HG03064 (cell line): ENCODE results near the gene IL17REL.

Experiments used
- ATAC-seq: cut with Tn5 transposase; IDR thresholded peaks from one replicate; pipeline ENCODE4 v1.9.1; 2021; ENCODE audit warnings: low read depth; ENCODE audit not compliant: unreplicated experiment

Gene IL17REL

DNA sequence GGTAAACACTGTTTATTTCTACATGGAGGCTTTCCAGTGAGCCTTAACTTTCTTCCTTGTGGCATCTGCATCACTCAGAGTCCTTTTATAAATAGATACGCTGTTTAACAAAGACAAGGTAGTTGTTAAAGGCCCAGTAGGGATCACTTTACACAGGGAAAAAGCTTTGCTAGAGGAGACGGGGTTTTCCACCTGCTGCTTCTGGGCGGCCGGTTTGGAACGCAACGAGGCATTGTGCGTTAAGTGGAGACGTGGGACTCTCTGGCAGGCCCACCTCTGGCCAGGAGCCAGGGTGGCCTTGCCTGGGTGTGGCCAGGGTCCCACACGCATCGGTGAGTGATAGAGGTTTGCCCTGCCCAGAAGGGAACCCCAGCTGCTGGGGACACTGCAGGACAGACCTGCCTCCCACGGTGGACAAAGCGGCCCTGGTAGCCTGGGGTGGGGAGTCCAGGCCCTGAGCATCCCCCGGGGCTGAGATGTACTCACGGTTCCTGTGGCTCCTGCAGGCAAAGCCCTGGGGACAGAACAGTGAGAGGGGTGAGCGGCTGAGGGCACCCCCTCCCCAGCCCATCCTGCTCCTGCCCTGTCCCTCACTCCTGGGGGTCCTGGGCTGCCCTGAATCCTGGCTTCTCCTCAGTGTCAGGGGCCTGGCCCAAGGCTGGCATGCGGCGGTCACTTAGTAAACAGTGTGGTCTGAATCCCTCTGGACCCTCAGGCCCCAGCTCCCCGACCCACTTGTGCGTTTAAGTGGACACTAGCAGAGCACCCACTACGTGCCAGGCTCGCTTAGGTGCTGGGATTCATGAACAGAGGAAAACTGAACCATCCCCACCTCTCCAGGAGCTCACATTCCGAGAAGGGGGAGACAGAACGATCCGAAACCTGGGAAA is 4.2 kb downstream of the IL17REL start:
- no peak for ATAC-seq

DNA sequence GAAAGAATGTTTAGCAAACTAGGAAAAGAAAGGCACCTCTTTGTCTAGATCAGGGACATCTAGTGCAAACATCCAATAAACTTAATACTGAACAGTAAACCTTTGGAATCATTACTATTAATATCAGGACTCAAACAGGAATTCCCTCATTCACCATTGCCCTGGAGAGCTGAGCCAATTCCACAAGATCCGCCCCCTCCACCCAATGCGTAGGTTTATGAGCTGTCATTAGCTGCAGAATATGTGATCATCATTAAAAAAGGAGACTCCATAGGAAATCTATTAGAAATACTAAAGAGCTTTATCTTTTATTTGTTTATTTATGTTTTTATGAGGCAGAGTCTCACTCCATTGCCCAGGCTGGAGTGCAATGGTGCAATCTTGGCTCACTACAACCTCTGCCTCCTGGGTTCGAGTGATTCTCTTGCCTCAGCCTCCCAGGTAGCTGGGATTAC is 5.5 kb downstream of the IL17REL start:
- ATAC-seq = no peak

DNA sequence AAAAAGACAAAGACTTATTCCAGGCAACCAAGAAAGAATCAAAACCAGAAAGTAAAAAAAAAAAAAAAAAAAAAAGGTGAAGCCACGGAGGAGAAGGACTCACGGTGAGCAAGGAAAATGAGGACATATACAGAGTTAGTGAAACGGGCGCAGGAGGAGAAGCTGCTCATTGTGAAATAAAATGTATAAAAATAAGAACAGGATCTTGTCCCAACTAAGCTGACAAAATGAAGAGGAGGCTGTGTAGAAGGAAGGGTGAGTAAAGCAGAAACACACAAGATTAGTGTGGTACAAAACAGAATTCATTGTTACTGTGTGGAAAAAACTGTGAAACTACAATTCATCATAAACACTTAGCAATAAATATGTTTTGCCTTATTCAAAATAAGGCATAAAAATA is 7.6 kb downstream of the IL17REL start:
- no peak for ATAC-seq

DNA sequence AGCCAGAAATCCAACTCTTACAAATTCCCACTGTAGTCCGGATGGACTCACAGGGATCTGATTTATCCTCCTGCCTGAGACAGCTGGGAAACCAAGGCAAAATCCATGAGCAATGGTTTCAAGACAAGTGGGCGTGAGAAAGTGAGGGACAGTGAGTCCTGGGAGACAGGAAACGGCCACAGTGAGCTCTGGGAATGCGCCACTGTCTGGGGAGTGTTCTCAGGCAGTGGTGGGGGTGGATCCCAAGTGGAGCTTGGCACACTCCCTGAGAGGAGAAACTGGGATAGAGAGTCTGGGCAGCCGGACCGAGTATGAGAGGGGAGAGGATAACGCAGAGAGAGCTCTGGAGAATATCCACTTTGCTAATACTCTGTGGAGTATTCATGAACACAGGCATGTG is 9.8 kb downstream of the IL17REL start:
- ATAC-seq = no peak

DNA sequence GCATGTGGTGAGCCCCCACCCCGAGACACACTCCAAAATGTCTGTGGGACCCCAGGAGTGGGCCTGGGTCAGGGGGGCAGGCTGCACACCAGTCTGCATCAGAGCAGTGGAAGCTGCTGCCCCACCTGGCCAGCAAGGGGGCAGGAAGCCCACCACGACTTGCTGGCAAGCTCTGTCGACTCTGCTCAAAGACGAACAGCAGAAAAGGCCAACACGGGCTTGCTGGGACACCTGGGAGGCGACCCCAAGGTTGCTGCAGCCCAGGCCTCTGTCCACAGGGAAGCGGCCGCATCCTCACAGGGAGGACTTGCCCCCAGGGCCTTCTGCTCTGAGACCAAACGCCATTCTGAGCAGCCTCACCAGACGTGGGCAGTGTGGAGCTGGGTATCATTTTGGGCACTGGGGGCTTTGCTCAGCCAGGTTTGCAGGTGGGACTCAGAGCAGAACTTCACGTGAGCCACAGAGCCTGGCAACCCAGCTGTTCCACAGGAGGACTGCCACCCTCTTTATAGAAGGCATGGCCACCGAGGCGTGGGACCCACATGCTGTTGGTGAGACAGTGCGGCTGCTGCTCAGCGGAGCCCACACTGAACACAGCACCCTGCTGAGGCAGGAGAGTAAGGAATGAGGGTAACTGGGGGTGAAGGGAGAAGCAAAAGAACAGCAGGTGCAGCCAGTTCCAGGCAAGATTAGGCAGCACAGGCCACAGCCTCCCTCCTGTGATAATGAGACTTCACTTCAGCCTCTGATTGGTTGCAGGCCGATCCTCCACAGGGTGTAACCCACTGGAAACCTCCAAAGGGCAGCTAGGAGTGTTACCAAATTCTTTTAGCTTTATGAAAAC is 11.0 kb downstream of the IL17REL start:
- ATAC-seq = no peak

DNA sequence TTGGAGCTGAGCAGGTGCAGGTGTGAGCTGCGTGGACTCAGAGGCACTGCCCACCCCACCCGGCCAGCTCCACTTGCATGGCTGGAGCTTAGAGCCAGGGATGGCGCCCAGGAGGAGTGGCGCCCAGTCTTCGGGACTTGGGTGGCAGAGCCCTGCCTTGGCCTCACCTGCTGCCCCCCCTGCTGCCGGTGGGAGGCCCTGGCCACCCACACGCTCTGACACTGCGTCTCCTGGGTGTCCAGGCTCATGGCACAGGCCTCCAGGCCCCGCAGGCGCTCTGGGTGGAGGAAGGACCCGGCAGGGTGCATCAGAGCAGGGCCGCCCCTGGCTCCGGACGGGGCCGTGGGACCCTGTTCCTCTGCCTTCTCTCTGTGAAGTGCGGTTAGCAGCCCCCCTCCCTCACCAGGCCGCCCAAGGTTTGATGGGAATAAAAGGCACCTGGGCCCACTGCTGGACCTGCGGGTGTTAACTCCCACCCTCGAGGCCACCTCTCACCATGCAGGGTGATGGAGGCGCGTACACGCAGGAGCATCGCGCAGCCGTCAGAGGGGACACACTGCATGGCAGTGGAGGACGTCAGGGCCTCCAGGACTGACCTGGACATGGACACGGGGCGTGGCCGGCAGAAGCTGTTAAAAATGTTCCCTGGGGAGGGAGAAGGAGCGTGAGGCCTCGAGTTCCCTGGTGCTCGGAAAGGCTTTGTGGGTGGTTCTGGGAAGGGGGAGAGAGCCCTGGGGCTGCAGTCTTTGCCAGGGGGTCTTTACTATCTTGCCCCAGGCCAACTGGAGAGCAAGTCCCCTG is 11.8 kb downstream of the IL17REL start:
- ATAC-seq = no peak

DNA sequence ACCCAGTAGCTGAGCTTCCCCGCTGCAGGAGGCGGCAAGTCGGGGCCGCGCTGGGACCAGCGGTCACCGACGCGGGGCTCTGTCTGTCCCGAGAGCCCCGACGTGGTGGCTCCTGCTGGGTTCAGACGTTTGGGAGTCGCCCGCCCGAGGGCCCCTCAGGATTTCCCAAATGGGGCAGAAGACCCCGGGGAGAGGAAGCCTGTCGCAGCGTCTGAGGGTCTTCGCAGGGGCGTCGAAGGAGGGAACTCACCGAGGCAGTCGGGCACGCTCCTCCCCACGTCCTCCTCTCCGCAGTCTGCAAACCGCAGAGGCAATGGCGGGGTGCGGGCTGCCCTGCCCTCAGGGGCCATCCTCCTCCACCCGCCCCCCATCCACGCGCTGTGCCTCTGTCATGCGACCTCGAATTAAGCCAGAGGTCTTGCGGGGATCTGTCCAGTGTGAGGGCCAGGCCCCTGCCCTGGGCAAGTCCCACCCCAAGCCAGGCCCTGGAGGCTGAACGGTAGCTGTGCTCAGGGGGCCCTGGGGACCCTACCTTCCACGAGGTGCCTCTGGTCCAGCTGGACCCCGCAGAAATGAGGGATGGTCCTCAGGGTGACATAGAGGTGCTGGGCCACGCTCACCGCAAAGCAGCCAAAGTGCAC is 12.5 kb downstream of the IL17REL start:
- ATAC-seq = no peak

DNA sequence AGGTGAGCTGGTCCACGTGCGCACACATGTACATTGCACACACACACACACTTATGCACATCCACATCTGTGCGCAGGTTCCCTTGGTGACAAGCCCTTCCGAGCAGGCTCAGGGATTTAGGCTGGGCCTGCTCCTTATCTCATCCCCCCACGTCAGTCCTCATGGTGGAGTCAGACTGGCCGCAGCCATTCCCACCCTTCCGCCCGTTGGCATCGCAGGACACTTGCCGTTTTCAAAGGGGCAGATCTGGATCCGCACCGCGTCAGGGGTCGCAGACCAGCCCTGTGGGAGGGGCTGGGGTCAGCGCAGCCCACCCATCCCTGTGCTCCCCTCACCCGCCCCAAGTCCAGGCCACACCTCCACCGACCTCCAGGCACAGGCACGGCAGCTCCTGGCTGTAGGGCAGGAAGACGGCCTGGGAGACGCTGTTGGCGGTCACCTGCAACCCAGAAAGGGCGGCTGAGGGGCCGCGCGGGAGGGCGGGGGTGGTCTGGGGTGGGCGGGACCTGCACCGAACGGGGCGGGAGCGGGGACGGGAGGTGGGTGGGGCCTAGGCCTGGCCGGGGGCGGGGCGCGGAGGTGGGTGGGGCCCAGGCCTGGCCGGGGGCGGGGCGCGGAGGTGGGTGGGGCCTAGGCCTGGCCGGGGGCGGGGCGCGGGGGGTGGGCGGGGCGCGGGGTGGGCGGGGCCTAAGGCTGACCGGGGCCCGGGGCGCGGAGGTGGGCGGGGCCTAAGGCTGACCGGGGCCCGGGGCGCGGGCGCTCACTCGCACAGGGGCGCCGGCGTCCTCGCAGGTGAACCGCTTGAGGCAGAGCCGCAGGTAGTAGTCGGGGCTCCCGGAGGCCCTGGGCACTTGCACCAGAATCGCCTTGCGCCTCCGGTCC is 13.3 kb downstream of the IL17REL start:
- ATAC-seq = no peak

DNA sequence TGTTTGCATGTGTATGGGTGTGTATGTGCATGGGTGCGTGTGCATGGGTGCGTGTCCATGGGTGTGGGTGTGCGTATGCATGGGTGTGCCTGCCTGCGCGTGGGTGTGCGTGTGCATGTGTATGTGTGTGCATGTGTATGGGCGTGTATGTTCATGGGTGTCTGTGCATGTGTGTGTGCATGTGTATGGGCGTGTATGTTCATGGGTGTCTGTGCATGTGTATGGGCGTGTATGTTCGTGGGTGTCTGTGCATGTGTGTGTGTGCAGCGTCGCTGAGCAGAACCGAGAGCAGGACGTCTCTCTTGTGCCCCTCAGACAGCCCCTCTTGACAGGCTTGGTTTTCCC is 13.9 kb downstream of the IL17REL start:
- ATAC-seq = no peak

DNA sequence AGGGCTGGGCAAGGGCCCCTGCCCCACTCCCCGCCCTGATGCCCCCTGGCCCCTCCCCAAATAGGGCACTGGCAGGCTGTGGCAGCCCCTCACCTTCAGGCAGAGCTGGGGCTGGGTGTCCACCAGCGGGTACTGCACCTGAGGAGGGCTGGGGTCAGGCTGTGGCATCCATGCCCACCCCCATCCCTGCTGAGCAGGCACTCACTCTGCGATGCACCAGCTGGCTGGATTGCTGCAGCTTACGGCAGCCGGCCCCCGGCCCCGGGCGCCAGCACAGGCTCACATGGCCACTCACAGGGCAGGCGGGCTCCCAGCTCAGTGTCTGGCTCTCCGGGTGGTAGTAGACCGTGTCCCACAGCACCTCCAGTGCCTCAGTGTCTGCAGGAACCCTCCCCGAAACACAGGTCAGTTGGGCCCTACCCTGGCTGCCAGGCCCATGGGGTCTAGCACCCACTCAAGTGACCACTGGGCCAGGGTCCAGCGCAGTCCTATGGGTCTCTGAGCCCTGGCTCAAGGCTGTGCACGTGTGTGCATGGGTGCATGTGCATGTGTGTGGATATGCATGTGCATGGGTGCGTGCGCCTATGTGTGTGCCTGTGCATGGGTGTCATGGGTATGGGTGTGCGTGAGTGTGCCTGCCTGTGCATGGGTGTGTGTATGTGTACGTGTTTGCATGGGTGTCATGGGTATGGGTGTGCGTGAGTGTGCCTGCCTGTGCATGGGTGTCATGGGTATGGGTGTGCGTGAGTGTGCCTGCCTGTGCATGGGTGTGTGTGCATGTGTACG is 14.4 kb downstream of the IL17REL start:
- ATAC-seq = no peak

DNA sequence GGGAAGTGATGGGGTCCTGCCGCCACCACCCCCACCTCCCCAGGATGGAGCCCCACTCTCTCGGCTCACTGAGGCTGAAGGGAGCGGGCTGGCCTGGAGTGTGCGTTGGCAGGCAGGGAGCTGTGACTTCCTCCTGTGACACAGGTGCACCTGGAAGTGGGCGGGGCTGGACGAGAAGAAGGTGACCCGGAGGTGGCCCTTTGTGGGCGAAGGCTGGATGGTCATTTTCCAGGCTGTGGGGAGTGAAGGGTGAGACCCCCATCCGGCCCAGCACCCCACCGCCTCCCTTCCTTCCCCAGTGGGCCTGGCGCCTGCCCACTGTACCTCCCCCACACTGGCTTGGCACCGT is 15.3 kb downstream of the IL17REL start:
- ATAC-seq = no peak

DNA sequence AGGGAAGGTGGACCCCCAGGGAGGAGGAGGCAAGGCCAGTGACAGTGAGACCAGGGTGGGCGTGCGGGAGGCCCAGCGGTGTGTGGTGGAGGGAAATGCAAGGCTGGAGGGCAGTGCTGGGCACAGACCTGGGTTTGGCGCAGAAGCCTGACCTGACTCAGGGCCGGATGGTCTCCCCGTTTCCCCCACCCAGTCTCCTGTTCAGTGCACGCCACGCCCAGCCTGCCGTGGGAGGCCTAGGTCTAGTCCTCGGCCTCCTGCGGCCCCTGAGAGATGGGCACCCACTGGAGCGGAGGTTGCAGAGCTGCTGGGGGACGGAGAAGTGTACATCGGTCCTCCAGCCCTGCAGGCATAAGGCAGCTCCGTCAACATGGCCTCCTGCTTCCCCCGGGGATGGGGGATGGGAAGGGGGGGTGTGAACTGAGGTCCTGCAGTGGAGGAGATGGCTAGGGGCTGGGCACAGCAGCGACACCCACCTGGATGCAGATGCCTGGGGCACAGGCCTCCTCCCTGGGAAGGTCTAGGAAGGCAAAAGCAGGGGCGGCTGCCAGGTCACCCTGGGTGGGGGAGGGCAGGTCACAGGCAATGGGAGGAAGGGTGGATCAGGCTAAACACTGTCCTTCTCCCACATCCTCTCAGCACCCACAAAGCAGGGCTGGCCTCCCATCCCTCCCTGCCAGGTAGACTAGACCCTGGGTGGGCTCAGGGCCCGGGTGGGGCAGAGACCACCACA is 15.9 kb downstream of the IL17REL start:
- no peak for ATAC-seq

DNA sequence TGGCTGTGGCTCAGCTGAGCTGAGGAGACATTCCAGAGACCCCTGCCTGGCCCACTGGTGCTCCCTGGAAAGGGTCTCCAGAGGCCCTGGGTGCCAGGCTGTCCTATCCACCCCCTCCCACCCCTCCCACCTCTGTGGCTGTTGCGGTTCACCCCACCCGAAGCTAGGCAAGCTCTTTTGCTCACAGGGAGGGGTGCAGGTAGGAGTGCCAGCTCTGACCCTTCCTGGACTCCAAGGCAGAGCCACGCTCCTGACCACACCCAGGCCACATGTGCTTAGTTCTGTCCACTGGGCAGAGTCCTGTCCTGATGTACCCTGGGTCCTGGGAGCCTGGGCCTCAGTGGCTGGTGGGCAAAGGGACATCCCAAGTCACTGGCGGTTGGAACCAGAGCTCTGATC is 16.4 kb downstream of the IL17REL start:
- no peak for ATAC-seq

DNA sequence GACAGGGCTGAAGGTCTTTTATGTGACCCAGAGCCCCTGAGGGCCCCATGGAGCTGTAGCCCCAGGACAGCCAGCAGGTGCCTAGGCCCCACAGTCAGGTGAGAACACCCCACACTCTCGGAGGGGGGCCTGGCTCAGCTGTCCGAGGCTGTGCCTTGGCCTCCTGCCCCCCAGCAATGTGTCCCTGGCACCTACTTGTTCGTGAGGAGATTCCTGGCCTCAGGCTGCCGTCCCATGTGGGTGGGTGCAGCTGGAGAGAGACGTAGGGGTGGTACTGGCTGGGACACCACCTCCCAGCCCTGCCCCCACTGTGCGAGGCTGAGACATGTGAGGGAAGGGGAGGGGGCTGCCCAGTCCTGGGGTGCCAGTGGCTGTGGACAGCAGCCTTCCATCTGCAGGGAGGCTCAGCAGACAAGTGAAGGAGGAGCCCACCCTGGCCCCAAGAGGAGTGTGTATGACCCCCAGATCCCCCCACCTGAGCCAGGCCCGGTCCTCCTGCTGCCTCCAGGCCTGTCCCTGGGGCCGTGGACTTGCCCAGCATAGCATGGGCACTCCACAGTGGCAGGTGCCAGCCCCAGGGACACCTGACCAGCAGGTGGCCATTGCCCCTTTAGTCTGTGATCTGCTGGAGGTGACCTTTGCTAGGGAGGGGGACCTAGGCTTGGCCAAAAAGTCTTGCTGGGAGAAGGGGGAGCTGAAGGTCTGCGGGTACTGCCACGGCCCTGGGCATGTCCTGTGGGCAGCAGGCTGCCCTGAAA is 17.0 kb downstream of the IL17REL start:
- no peak for ATAC-seq

DNA sequence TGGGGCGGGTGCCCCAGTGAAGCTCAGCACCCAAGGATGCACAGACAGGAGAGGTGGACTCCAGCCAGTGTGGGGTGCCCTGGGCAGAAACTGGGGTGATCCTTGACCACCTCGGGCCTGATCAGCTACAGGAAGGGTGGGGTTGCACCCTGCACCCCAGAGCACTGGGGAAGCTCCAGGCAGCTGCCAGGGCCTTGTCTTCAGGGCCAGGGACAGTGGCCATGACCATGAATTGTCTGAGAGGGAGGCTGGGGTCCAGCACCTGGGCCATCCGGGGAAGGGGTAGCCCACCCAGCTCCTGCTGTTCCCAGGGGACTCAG is 17.6 kb downstream of the IL17REL start:
- ATAC-seq = no peak

DNA sequence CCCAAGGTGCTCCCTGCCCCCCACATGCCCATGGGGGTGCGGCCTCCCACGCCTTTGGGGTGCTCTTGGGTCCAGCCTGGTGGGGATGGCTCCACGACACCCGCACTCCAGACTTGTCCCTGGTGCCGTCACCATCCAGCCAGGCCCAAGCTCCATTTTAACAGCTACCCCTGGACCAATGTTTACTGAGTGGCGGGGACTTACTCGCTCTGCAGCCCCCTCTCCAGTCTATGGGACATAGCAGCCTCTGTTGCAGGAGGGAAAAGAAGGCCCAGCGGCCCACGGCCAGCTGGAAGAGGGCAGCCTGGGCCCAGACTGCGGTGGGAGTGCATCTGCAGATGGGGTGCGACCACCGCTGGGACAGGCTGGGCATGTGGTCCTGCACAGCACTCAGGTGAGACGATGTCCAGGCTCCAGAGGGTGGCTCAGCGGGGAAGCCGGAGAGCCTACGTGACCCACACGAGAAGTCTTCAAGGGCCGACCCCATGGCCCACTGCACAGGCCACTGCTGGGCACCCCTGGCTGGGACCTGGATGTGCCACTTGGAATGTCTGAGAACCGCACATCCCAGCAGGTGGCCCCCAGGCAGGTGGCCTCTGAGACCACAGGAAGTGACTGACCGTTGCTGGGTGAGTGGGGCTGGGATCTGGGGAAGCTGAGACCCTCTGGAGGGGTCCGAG is 18.1 kb downstream of the IL17REL start:
- ATAC-seq = no peak
